Mesenteric fat pad (tissue), 1 donor: ENCODE results near the gene CLCF1. TPM values are rescaled to one million over a fixed set of nuclear protein-coding genes. Genes with fewer than 3 reads are reported as not detected.

Source experiments
- DNase-seq: peaks from one replicate; pipeline ENCODE4 v3.0.0-alpha.2; 2020; ENCODE audit warnings: low spot score
- total RNA-seq: library from RNA; stranded (reverse); fragmentation: NEBNext Ultra II Directional; extraction: Animal tissue kit (Norgen Biotek cat#: 25700); gene quantifications from one replicate; pipeline ENCODE4 v1.2.1, GENCODE V29; 2021
- donor health status: DM: yes; HTN: yes; CAD: no.

Gene CLCF1
- total RNA-seq, 1 donor from 2014 or later: 7.7 TPM

GRCh38 chr11:67345247-67345919, 28.0 kb downstream of the CLCF1 start:
- no peak for DNase-seq

DNA sequence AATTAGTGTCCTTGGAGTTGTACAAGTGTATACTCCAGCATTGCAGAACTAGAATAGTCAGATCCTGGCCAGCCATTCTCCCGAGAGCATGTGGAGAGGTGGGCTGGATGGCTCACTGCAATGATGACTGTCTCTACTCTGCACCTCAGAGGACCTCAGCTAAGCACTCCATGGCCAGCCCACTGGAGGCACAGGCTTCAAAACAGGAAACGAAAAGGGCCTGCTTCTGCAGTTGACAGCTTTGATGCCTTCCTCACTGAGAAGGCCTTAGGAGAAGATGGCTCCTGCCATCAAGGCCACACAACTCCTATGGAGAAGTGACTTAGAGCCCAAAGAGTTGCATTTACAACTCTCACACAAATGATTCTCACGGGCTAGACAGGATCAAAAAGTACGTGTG, 29.1 kb downstream of the CLCF1 start:
- DNase-seq: no peak

GRCh38 chr11:67337257-67337656, 36.1 kb downstream of the CLCF1 start:
- no peak for DNase-seq

- DNase-seq: no peak
Measured at GRCh38 chr11:67332081-67332691, 41.2 kb downstream of the CLCF1 start.

DNA sequence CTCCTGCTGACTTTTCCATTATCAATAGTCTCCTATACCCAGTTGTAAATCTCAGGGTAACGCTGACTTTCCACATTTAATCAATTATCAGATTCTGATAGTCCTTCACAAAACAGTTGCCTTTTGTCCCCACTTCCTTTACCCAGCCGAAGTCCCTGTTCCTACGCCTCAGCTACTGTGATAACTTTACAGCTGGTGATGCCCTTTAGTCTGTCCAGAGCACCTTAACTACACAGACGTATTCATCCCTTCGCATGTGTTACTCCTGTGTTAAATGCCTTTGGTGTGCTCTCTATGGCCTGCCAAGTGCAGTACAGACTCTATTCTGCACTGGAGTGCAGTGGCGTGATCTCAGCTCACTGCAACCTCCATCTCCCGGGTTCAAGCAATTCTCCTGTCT, 49.9 kb downstream of the CLCF1 start:
- DNase-seq: no peak

GRCh38 chr11:67322049-67322448, 51.3 kb downstream of the CLCF1 start:
- no peak for DNase-seq

DNA sequence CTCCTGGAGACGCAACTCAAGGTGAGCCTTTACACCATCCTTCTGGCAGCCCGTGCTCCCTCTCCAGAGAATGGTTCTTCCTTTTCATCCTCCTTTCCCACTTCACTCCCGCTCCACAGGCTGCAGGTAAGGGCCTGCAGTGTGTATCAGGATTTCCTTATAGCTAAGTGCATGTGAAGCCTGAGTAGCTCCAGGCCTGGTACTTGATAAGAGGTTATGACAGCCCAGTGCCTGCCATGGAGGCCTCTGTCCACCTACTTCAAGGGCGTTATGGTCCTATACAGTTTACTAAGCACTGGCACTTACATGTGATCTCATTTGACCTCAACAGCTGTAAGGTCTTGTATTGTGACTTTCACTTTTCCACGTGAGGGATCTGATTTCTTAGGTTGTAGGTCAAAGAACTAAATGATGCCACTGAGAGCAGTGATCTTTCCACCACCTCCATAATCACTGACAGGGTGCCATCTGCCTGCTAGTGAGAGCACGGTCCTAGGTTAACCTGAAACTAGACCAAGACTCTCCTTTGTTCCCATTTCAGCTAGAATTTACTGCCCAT, 52.0 kb downstream of the CLCF1 start:
- no peak for DNase-seq

- peak; percentile 57 for DNase-seq
Measured at GRCh38 chr11:67320691-67321090, 52.7 kb downstream of the CLCF1 start.

GRCh38 chr11:67320011-67320410, 53.4 kb downstream of the CLCF1 start:
- DNase-seq: no peak

- peak; percentile 30 for DNase-seq
Measured at GRCh38 chr11:67318876-67319275, 54.5 kb downstream of the CLCF1 start.

DNA sequence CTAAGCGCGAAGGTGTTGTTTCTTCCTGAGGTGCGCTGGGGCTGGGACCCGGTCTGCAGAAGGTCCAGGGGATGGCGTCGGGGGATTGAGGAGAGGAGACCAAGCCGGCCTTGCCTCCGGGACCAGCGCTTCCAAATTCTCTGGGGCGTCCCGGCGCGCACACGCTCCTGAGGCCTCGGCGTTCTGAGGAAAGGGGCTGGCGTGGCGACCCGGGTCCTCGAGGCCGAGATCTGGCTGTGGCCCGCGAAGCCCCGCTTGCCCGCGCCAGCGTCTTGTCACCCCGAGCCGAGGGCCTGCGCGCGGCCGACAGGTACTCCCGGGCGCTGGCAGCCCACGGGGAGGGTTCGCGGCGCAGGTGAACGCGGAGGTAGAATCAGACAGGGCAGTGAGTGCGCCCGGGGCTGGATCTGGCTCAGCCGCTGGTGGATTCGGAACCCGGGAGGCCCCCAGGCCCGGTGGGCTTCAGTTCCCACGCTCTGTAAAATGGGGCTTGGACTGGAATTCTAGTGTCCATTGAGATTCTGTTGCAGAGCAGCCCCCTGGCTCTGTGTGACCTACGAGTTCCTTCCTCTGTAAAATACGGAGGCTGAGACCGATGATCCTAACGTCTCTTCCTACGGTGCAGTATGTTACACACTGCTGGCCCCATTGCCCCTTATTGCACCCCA, 55.4 kb downstream of the CLCF1 start:
- DNase-seq: peak; percentile 88

DNA sequence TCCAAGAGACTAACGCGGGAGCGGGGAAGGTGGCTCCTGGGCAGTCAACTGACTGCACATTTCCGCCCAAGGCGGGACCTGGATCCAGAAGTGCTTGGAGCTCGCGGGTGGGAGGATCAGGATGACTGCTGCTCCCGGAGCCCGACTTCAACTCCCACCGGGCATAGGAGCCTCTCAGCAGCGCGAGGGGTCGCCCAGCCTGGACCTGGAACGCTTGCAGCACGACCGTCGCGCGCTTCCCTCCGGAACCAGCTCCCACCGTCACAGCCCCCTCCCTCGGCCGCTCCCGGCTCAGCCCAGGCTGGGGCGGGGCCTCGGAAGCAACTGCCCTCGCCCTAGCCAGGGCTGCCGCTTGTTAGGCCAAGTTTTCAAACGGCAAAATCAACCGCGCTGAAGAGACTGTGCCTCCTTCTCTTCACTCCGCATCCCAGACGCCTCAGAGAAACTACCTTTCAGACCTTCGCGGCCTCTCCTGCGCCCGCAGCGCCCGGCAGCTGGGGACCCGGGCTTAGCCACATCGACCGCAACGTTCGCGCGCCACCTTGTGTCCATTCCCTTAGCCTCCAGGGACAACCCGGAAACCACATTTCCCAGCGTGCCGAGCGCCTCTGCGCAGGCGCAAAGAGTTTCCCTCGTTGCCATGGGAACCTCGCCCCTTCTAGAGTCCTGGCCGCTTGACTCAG, 56.1 kb downstream of the CLCF1 start:
- peak; percentile 99 for DNase-seq

DNA sequence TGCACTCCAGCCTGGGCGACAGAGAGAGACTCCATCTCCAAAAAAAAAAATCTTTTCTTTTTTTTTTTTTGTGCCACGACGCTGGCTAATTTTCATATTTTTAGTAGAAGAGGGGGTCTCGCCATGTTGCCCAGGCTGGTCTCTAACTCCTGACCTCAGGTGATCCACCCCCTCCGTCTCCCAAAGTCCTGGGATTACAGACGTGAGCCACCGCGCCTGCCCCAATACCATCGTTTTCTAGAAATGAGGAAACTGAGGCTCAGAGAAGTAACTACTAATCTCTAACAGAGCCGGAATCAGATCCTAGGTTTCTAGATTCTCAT, 56.6 kb downstream of the CLCF1 start:
- no peak for DNase-seq

GRCh38 chr11:67315325-67315909, 58.0 kb downstream of the CLCF1 start:
- DNase-seq: peak; percentile 41

- DNase-seq: peak; percentile 53
Measured at GRCh38 chr11:67314218-67314617, 59.2 kb downstream of the CLCF1 start.

Other genes with a start within 250 kb of the CLCF1 start
- gene GRK2, start 107.1 kb downstream of the CLCF1 start, total RNA-seq: 60.2 TPM
- gene ANKRD13D, start 84.3 kb downstream of the CLCF1 start, total RNA-seq: 42.5 TPM
- 19.9 TPM for gene SSH3, start 70.1 kb downstream of the CLCF1 start, total RNA-seq
- gene POLD4, start 20.1 kb downstream of the CLCF1 start, total RNA-seq: 72.9 TPM
- gene RAD9A, start 18.4 kb upstream of the CLCF1 start, total RNA-seq: 10.4 TPM
- 92.4 TPM for gene PPP1CA, start 28.3 kb upstream of the CLCF1 start, total RNA-seq
- 5.3 TPM for gene TBC1D10C, start 30.5 kb upstream of the CLCF1 start, total RNA-seq
- gene CARNS1, start 42.1 kb upstream of the CLCF1 start, total RNA-seq: 0.29 TPM
- gene RPS6KB2, start 54.9 kb upstream of the CLCF1 start, total RNA-seq: 32.4 TPM
- gene PTPRCAP, start 64.1 kb upstream of the CLCF1 start, total RNA-seq: 3.3 TPM
- gene CORO1B, start 69.9 kb upstream of the CLCF1 start, total RNA-seq: 83.1 TPM
- not detected for gene GPR152, start 79.1 kb upstream of the CLCF1 start, total RNA-seq
- gene CABP4, start 81.8 kb upstream of the CLCF1 start, total RNA-seq: 3.8 TPM
- gene TMEM134, start 95.7 kb upstream of the CLCF1 start, total RNA-seq: 43.2 TPM
- 39.5 TPM for gene AIP, start 109.4 kb upstream of the CLCF1 start, total RNA-seq
- 29.5 TPM for gene PITPNM1, start 131.8 kb upstream of the CLCF1 start, total RNA-seq
- gene CDK2AP2, start 134.6 kb upstream of the CLCF1 start, total RNA-seq: 59.6 TPM
- gene CABP2, start 149.8 kb upstream of the CLCF1 start, total RNA-seq: not detected
- gene GSTP1, start 210.2 kb upstream of the CLCF1 start, total RNA-seq: 355 TPM
- gene NDUFV1, start 233.3 kb upstream of the CLCF1 start, total RNA-seq: 147 TPM